DND-41 (cell line): ENCODE measurements around the gene INPP5J.

Experiments
- ATAC-seq: fragments of 200-7000 bp; cut with Tn5 transposase; 3 replicates; pipeline ENCODE4 v1.9.1; 2021; ENCODE audit warnings: low read depth; ENCODE audit not compliant: insufficient read depth
- DNase-seq: peaks from one replicate; pipeline ENCODE4 v3.0.0-alpha.2; 2020
- H2AFZ ChIP-seq: 2 replicates; pipeline ENCODE4 v1.6.0; 2012; ENCODE audit warnings: low read depth, low read length
- H3K27ac ChIP-seq: 2 replicates; pipeline ENCODE4 v1.5.1; 2012; ENCODE audit warnings: low read length, inconsistent platforms
- H3K27me3 ChIP-seq: fragments of 200-600 bp; sonication (generic); 2 replicates; pipeline ENCODE4 v1.6.0; 2012; ENCODE audit warnings: low read length, mild to moderate bottlenecking, inconsistent platforms; ENCODE audit not compliant: insufficient read depth, poor library complexity
- H3K36me3 ChIP-seq: 2 replicates; pipeline ENCODE4 v1.5.1; 2012; ENCODE audit warnings: low read length, inconsistent platforms; ENCODE audit not compliant: insufficient read depth
- H3K4me1 ChIP-seq: 2 replicates; pipeline ENCODE4 v1.5.1; 2012; ENCODE audit warnings: mild to moderate bottlenecking, low read length; ENCODE audit not compliant: insufficient read depth
- H3K4me2 ChIP-seq: 2 replicates; pipeline ENCODE4 v1.6.0; 2012; ENCODE audit warnings: mild to moderate bottlenecking, moderate library complexity, low read length, inconsistent platforms; ENCODE audit not compliant: insufficient read depth
- H3K4me3 ChIP-seq, 2 experiments: fragments of 200-600 bp in 1 of 2; shearing (Covaris generic) in 1 of 2; 2 replicates each; pipeline ENCODE4 v1.5.1; 2012 to 2016; ENCODE audit warnings: inconsistent platforms in 2 of 2, low read length in 2 of 2, mild to moderate bottlenecking in 2 of 2, low read depth in 1 of 2, moderate library complexity in 1 of 2
- H3K79me2 ChIP-seq: 2 replicates; pipeline ENCODE4 v1.6.0; 2012; ENCODE audit warnings: low read length, inconsistent platforms; ENCODE audit not compliant: insufficient read depth
- H3K9ac ChIP-seq: 2 replicates; pipeline ENCODE4 v1.6.0; 2012; ENCODE audit warnings: low read depth, mild to moderate bottlenecking, inconsistent platforms, low read length, moderate library complexity
- H3K9me3 ChIP-seq: 2 replicates; pipeline ENCODE4 v1.5.1; 2012; ENCODE audit warnings: low read length, moderate library complexity, mild to moderate bottlenecking, inconsistent platforms; ENCODE audit not compliant: insufficient read depth, severe bottlenecking
- H4K20me1 ChIP-seq: 2 replicates; pipeline ENCODE4 v1.6.0; 2012; ENCODE audit warnings: low read length; ENCODE audit not compliant: insufficient read depth
- EZH2 ChIP-seq: IDR thresholded peaks from 3 replicates; pipeline ENCODE4 v1.6.1; 2012; ENCODE audit warnings: borderline replicate concordance, low read depth, mild to moderate bottlenecking, moderate library complexity, low read length, inconsistent platforms; ENCODE audit not compliant: severe bottlenecking
- TF ChIP-seq, protein P1 (sequence below): IDR thresholded peaks from 2 replicates; pipeline ENCODE4 v1.5.1; 2012; ENCODE audit warnings: borderline replicate concordance, low read length, moderate library complexity, mild to moderate bottlenecking; ENCODE audit not compliant: poor library complexity, severe bottlenecking; ENCODE audit errors: extremely low read depth

Gene INPP5J

GRCh38 chr22:31138126-31138525 lies 15.4 kb downstream of the INPP5J start:
- Histone ChIP-seq H2AFZ (no peak overlapping the region), H3K36me3 (no peaks in the 10 kb centered on the region), H3K4me1 (no peaks in the 10 kb centered on the region), H3K79me2 (no peaks in the 10 kb centered on the region), H3K27me3 (no peaks in the 10 kb centered on the region), H3K4me3 (no peak overlapping the region), H3K9me3 (no peaks in the 10 kb centered on the region), H3K27ac (no peak overlapping the region), H3K4me2 (no peak overlapping the region), H4K20me1 (no peaks in the 10 kb centered on the region), H3K9ac (no peak overlapping the region)
- TF ChIP-seq EZH2 = no peak
- TF ChIP-seq, protein P1, sequence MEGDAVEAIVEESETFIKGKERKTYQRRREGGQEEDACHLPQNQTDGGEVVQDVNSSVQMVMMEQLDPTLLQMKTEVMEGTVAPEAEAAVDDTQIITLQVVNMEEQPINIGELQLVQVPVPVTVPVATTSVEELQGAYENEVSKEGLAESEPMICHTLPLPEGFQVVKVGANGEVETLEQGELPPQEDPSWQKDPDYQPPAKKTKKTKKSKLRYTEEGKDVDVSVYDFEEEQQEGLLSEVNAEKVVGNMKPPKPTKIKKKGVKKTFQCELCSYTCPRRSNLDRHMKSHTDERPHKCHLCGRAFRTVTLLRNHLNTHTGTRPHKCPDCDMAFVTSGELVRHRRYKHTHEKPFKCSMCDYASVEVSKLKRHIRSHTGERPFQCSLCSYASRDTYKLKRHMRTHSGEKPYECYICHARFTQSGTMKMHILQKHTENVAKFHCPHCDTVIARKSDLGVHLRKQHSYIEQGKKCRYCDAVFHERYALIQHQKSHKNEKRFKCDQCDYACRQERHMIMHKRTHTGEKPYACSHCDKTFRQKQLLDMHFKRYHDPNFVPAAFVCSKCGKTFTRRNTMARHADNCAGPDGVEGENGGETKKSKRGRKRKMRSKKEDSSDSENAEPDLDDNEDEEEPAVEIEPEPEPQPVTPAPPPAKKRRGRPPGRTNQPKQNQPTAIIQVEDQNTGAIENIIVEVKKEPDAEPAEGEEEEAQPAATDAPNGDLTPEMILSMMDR = no peak
- ATAC-seq (no peak), DNase-seq (no peak)

- H3K9ac ChIP-seq = no peak overlapping the region
- no peak overlapping the region for H3K27ac ChIP-seq
Measured at GRCh38 chr22:31139066-31139465, 16.3 kb downstream of the INPP5J start.

GRCh38 chr22:31139866-31140716 lies 17.3 kb downstream of the INPP5J start, which contains the start of gene PLA2G3:
TSS of gene PLA2G3 (minus strand) at chr22:31140508. CDS start at chr22:31140354, 154 bp downstream.
- TF ChIP-seq, protein P1 = no peak
- Histone ChIP-seq H3K79me2 (no peaks in the 10 kb centered on the region), H2AFZ (no peak within 1 kb of the TSS), H3K9me3 (no peaks in the 10 kb centered on the region), H3K36me3 (no peaks in the 10 kb centered on the region), H3K27ac (no peak within 1 kb of the TSS), H3K4me2 (no peak within 1 kb of the TSS), H3K4me1 (no peaks in the 10 kb centered on the region), H3K4me3 (no peak within 1 kb of the TSS), H4K20me1 (no peaks in the 10 kb centered on the region), H3K27me3 (no peaks in the 10 kb centered on the region), H3K9ac (no peak within 1 kb of the TSS)
- ATAC-seq (no peak), DNase-seq (no peak)

More at GRCh38 chr22:31139066-31139465, 16.3 kb downstream of the INPP5J start:
- H3K27me3 ChIP-seq = no peaks in the 10 kb centered on the region
- no peaks in the 10 kb centered on the region for H4K20me1 ChIP-seq
- H2AFZ ChIP-seq = no peak overlapping the region
- no peaks in the 10 kb centered on the region for H3K79me2 ChIP-seq
- H3K4me3 ChIP-seq = no peak overlapping the region
- DNase-seq (no peak), ATAC-seq (no peak)
- H3K9me3 ChIP-seq = no peaks in the 10 kb centered on the region
- H3K4me2 ChIP-seq = no peak overlapping the region
- TF ChIP-seq EZH2 = no peak
- TF ChIP-seq, protein P1 = no peak
- H3K36me3 ChIP-seq = no peaks in the 10 kb centered on the region
- no peaks in the 10 kb centered on the region for H3K4me1 ChIP-seq
